ENCODE measurements around the gene MFN1. TPM values are rescaled to one million over a fixed set of nuclear protein-coding genes. Genes with fewer than 3 reads are reported as not detected.

MFN1 gene
- polyA plus RNA-seq, 4 donors, result 59.0 to 77.2 (median 70.0) TPM

GRCh38 chr3:179333084-179333483, 14.4 kb upstream of the MFN1 start:
- DNase-seq (ENCODE audit: low read depth in 4 of 4, low spot score in 2 of 4), result no peak

GRCh38 chr3:179336345-179336929, 11.1 kb upstream of the MFN1 start:
- no peak for DNase-seq (ENCODE audit: low read depth in 4 of 4, low spot score in 2 of 4)

GRCh38 chr3:179348325-179349013, 960 bp downstream of the MFN1 start:
- DNase-seq (ENCODE audit: low read depth in 4 of 4, low spot score in 2 of 4), result no peak

- DNase-seq (ENCODE audit: low read depth in 4 of 4, low spot score in 2 of 4), result no peak
These were observed 8.5 kb downstream of the MFN1 start for GRCh38 chr3:179355996-179356395.

GRCh38 chr3:179363332-179363731, 15.8 kb downstream of the MFN1 start:
- DNase-seq (ENCODE audit: low read depth in 4 of 4, low spot score in 2 of 4), result no peak

- DNase-seq (ENCODE audit: low read depth in 4 of 4, low spot score in 2 of 4), result no peak
These were observed 22.1 kb downstream of the MFN1 start for GRCh38 chr3:179369621-179370020.

- DNase-seq (ENCODE audit: low read depth in 4 of 4, low spot score in 2 of 4), result no peak
These were observed 26.4 kb downstream of the MFN1 start for GRCh38 chr3:179373938-179374337.

- no peak for DNase-seq (ENCODE audit: low read depth in 4 of 4, low spot score in 2 of 4)
These were observed 27.8 kb downstream of the MFN1 start for GRCh38 chr3:179375091-179375999.

GRCh38 chr3:179376474-179376873, 29.0 kb downstream of the MFN1 start:
- DNase-seq (ENCODE audit: low read depth in 4 of 4, low spot score in 2 of 4), result no peak

GRCh38 chr3:179391906-179392305, 44.4 kb downstream of the MFN1 start:
- no peak for DNase-seq (ENCODE audit: low read depth in 4 of 4, low spot score in 2 of 4)

GRCh38 chr3:179398574-179399231, 51.2 kb downstream of the MFN1 start:
- DNase-seq (ENCODE audit: low read depth in 4 of 4, low spot score in 2 of 4), result no peak

GRCh38 chr3:179401561-179401960, 54.1 kb downstream of the MFN1 start:
- no peak for DNase-seq (ENCODE audit: low read depth in 4 of 4, low spot score in 2 of 4)

GRCh38 chr3:179402963-179403362, 55.5 kb downstream of the MFN1 start:
- no peak for DNase-seq (ENCODE audit: low read depth in 4 of 4, low spot score in 2 of 4)

- DNase-seq (ENCODE audit: low read depth in 4 of 4, low spot score in 2 of 4), result no peak
These were observed 56.8 kb downstream of the MFN1 start for GRCh38 chr3:179404307-179404706.

- no peak for DNase-seq (ENCODE audit: low read depth in 4 of 4, low spot score in 2 of 4)
These were observed 62.8 kb downstream of the MFN1 start for GRCh38 chr3:179410331-179410730.

- DNase-seq (ENCODE audit: low read depth in 4 of 4, low spot score in 2 of 4), result no peak
These were observed 63.5 kb downstream of the MFN1 start for GRCh38 chr3:179410999-179411398.

GRCh38 chr3:179414804-179415203, 67.3 kb downstream of the MFN1 start:
- no peak for DNase-seq (ENCODE audit: low read depth in 4 of 4, low spot score in 2 of 4)

GRCh38 chr3:179415377-179415776, 67.9 kb downstream of the MFN1 start:
- DNase-seq (ENCODE audit: low read depth in 4 of 4, low spot score in 2 of 4), result no peak

- DNase-seq (ENCODE audit: low read depth in 4 of 4, low spot score in 2 of 4), result no peak
These were observed 69.2 kb downstream of the MFN1 start for GRCh38 chr3:179416681-179417080.

GRCh38 chr3:179418610-179419009, 71.1 kb downstream of the MFN1 start:
- no peak for DNase-seq (ENCODE audit: low read depth in 4 of 4, low spot score in 2 of 4)

- no peak for DNase-seq (ENCODE audit: low read depth in 4 of 4, low spot score in 2 of 4)
These were observed 74.0 kb downstream of the MFN1 start for GRCh38 chr3:179421500-179421899.
